ENCODE measurements around the gene RASAL3. TPM values are rescaled to one million over a fixed set of nuclear protein-coding genes. Genes with fewer than 3 reads are reported as not detected.

The RASAL3 gene
- total RNA-seq, 1 donor from 2014 or later, result not detected

DNA sequence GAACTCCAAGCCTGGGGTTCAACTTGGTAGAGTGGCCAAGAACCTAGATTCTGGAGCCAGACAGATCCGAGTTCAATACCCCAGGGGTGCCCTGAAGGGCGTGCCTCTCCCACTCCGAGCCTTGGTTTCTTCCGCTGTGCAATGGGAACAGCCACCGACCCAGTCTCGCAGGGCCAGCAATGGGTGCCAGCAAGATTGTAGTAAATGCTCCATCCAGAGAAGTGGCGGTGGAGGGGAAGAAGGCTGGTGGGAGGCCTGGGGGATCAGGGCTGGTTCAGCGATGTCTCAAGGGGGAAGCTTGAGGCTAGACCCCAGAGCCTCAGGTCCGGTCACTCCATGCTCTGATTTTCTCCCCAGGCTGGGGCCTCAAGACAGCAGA is 19.1 kb downstream of the RASAL3 start:
- TF ChIP-seq, protein P1, sequence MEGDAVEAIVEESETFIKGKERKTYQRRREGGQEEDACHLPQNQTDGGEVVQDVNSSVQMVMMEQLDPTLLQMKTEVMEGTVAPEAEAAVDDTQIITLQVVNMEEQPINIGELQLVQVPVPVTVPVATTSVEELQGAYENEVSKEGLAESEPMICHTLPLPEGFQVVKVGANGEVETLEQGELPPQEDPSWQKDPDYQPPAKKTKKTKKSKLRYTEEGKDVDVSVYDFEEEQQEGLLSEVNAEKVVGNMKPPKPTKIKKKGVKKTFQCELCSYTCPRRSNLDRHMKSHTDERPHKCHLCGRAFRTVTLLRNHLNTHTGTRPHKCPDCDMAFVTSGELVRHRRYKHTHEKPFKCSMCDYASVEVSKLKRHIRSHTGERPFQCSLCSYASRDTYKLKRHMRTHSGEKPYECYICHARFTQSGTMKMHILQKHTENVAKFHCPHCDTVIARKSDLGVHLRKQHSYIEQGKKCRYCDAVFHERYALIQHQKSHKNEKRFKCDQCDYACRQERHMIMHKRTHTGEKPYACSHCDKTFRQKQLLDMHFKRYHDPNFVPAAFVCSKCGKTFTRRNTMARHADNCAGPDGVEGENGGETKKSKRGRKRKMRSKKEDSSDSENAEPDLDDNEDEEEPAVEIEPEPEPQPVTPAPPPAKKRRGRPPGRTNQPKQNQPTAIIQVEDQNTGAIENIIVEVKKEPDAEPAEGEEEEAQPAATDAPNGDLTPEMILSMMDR (IDR thresholded peaks at IDR 0.05; ENCODE audit: partially characterized antibody, unreplicated experiment), result no peak
- H3K9me3 Mint-ChIP-seq (ENCODE audit: unreplicated experiment), result peaks cover 7% of the 10 kb centered on the region
- H3K27ac Mint-ChIP-seq (ENCODE audit: unreplicated experiment), result no peak overlapping the region
- no peaks in the 10 kb centered on the region for H3K36me3 Mint-ChIP-seq (ENCODE audit: unreplicated experiment)
- H3K27me3 Mint-ChIP-seq (ENCODE audit: unreplicated experiment), result peaks cover 2% of the 10 kb centered on the region
- no peak overlapping the region for H3K4me3 Mint-ChIP-seq (ENCODE audit: unreplicated experiment)
- H3K4me1 Mint-ChIP-seq (ENCODE audit: low read depth, unreplicated experiment), result peaks cover 4% of the 10 kb centered on the region
- DNase-seq, result no peak

DNA sequence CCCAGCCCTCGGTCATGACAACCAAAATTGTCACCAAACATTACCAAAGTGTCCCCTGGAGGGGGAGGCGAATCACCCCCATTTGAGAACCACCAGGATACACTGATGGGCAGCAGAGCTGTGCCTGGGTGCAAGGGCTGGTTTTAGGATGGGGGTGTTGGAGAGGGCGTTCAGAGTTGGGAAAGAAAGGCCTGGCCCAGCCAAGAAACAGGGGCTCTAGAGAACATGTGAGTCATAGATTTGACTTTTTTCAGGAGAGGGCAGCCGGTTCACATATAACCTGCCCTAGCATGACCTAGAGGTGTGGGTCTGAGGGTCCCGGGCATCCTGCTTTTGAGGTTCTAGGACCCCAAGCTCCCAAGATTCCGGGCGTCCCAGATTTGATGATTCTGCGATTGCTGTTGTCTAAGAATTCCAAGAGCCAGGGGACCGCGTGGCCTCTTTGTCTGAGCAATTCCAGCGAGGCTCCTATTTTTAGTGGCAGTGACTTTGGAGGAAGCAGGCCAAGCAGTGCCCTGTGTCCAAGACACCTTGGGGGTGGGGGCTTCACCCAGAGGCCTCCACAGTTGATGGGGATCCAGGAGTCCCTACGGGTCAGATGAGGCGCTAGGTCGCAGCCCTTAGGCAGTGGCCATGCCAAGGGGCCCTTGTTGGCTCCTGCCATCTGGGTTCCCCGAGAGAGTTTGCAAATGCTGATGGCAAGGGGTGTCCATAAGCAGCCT is 19.7 kb downstream of the RASAL3 start:
- no peak for DNase-seq
- Mint-ChIP-seq H3K9me3 (ENCODE audit: unreplicated experiment) (peaks cover 7% of the 10 kb centered on the region), H3K4me3 (ENCODE audit: unreplicated experiment) (no peak overlapping the region), H3K27ac (ENCODE audit: unreplicated experiment) (no peak overlapping the region), H3K4me1 (ENCODE audit: low read depth, unreplicated experiment) (peaks cover 4% of the 10 kb centered on the region), H3K27me3 (ENCODE audit: unreplicated experiment) (peaks cover 2% of the 10 kb centered on the region), H3K36me3 (ENCODE audit: unreplicated experiment) (no peaks in the 10 kb centered on the region)
- TF ChIP-seq, protein P1 (IDR thresholded peaks at IDR 0.05; ENCODE audit: partially characterized antibody, unreplicated experiment), result no peak

DNA sequence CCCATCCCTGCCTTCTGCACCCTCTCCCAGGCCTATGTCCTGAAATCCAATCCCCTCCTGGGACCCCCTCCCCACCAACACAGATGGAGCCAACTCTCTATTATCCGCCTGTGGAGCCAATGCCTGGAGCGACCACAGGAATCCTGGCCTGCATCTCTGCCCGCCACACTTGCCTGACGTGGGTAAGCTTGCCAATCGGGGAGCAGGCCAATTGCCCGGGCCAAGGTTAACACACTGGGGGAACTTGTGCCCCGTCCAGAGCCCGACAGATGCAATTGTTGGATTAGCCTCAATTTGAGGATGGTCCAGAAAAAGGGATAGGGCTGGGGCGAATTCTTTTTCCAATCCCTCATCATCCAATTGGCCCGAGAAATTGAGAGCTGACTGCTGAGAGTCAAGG is 20.5 kb downstream of the RASAL3 start:
- peaks cover 4% of the 10 kb centered on the region for H3K4me1 Mint-ChIP-seq (ENCODE audit: low read depth, unreplicated experiment)
- no peak overlapping the region for H3K4me3 Mint-ChIP-seq (ENCODE audit: unreplicated experiment)
- no peak for DNase-seq
- TF ChIP-seq, protein P1 (IDR thresholded peaks at IDR 0.05; ENCODE audit: partially characterized antibody, unreplicated experiment), result no peak
- peaks cover 6% of the 10 kb centered on the region for H3K9me3 Mint-ChIP-seq (ENCODE audit: unreplicated experiment)
- peaks cover 2% of the 10 kb centered on the region for H3K27me3 Mint-ChIP-seq (ENCODE audit: unreplicated experiment)
- no peak overlapping the region for H3K27ac Mint-ChIP-seq (ENCODE audit: unreplicated experiment)
- H3K36me3 Mint-ChIP-seq (ENCODE audit: unreplicated experiment), result no peaks in the 10 kb centered on the region

DNA sequence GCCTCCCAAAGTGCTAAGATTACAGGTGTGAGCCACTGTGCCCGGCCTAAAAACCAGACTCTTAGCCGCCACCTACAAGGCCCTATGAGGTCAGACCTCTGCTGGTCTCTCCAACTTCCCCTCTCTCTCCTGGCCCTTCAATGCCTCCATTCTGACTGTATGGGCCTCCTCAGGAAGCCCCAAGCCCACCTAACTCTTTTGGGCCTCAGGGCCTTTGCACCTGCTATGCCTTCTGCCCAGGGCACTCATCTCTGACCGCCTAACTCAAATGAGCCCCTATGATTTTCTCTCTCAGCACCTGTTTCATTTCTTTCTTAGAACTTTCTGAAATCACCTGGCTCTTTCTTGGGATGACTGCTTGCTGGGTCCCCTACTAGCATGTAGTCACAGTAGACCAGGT is 21.0 kb downstream of the RASAL3 start:
- no peaks in the 10 kb centered on the region for H3K36me3 Mint-ChIP-seq (ENCODE audit: unreplicated experiment)
- no peaks in the 10 kb centered on the region for H3K4me1 Mint-ChIP-seq (ENCODE audit: low read depth, unreplicated experiment)
- TF ChIP-seq, protein P1 (IDR thresholded peaks at IDR 0.05; ENCODE audit: partially characterized antibody, unreplicated experiment), result no peak
- peaks cover under 1% of the 10 kb centered on the region for H3K27me3 Mint-ChIP-seq (ENCODE audit: unreplicated experiment)
- no peak overlapping the region for H3K4me3 Mint-ChIP-seq (ENCODE audit: unreplicated experiment)
- H3K27ac Mint-ChIP-seq (ENCODE audit: unreplicated experiment), result no peak overlapping the region
- peaks cover 3% of the 10 kb centered on the region for H3K9me3 Mint-ChIP-seq (ENCODE audit: unreplicated experiment)
- no peak for DNase-seq

DNA sequence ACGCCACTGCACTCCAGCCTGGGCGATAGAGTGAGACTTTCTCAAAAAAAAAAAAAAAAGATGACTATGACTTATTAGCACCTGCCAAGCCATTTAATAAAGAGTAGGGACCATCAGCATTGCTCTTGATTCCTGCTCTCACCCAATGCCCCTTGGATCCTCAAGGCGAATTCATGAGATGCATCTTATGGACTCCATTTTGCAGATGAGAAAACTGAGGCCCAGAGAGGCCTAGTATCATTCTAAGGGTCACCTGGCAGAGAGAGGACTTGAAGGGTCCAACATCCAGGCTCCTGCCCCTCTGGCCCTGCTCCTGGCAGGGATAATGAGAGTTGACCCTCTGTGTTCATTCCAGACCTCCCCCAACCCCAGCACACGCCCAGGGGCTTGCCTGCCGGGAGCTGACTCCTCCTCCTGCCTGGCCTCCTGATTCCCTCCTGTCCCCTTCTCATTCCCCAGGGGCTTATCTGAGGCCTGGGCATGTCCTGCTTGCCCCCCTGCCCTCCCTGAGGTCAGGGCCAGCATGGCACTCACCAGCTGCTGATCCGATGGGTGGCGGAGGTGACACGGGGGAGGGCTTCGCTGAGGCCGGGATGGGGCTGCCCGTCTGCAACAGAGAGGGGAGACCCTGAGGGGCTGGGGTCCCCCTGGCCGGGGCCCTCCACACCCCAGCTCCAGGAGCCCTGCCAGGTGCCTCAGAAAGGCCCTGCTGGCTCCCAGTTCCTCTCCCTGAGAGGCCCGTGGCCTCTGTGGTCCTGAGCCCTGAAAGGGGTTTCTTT is 22.0 kb downstream of the RASAL3 start:
- H3K36me3 Mint-ChIP-seq (ENCODE audit: unreplicated experiment), result no peaks in the 10 kb centered on the region
- H3K9me3 Mint-ChIP-seq (ENCODE audit: unreplicated experiment), result peaks cover 3% of the 10 kb centered on the region
- H3K27ac Mint-ChIP-seq (ENCODE audit: unreplicated experiment), result no peak overlapping the region

More for the DNA sequence above, 22.0 kb downstream of the RASAL3 start:
- DNase-seq, result no peak
- Mint-ChIP-seq H3K4me1 (ENCODE audit: low read depth, unreplicated experiment) (no peaks in the 10 kb centered on the region), H3K27me3 (ENCODE audit: unreplicated experiment) (no peaks in the 10 kb centered on the region), H3K4me3 (ENCODE audit: unreplicated experiment) (no peak overlapping the region)
- TF ChIP-seq, protein P1 (IDR thresholded peaks at IDR 0.05; ENCODE audit: partially characterized antibody, unreplicated experiment), result no peak
